ENCODE data around the gene TOX2.

GRCh38 chr20:43947316-43947710 is 32.7 kb downstream of the TOX2 start:
- TF ChIP-seq EZH2phosphoT487 (IDR thresholded peaks at IDR 0.05; ENCODE audit: low read depth) (no peak), CTCF (IDR thresholded peaks at IDR 0.05; ENCODE audit: low read depth, low read length) (no peak)
